Adipose tissue (tissue), 3 donors: Measurements from ENCODE around the gene MTG2. TPM values are rescaled to one million over a fixed set of nuclear protein-coding genes. Genes with fewer than 3 reads are reported as not detected.
A peak's percentile ranks its signal among the peaks of the same experiment; 100 is the strongest.

Experiments
- H3K27ac ChIP-seq: one replicate; pipeline ENCODE4 v1.5.1; 2013; ENCODE audit warnings: low read depth, low read length
- WGBS, 3 donors: extraction: QIAGEN DNeasy Blood & Tissue Kit; methylation state at CpG; one replicate each; pipeline ENCODE4 v1.1.7; 2013; 5-methylcytosine and 5-hydroxymethylcytosine counted together
- polyA plus RNA-seq, 3 donors: library from polyadenylated mRNA; stranded (reverse); fragments of 200-250 nt; gene quantifications; one replicate each; pipeline ENCODE4 v1.2.3, GENCODE V29; 2013
- donor health status: healthy with polysubstance abuse.
- donor health status: Bipolar disorder and iron deficiency.
- donor health status: healthy.

Gene MTG2
- polyA plus RNA-seq, 3 donors, result 16.9 to 22.7 (median 17.0) TPM

GRCh38 chr20:62159052-62159451 is 23.8 kb upstream of the MTG2 start:
- WGBS, 3 donors, result 87 to 93% (median 93%) methylated on average over 11 of the region's 11 CpGs
- H3K27ac ChIP-seq, result no peak overlapping the region

- no peak overlapping the region for H3K27ac ChIP-seq
Measured at GRCh38 chr20:62159839-62160238, 23.0 kb upstream of the MTG2 start.

DNA sequence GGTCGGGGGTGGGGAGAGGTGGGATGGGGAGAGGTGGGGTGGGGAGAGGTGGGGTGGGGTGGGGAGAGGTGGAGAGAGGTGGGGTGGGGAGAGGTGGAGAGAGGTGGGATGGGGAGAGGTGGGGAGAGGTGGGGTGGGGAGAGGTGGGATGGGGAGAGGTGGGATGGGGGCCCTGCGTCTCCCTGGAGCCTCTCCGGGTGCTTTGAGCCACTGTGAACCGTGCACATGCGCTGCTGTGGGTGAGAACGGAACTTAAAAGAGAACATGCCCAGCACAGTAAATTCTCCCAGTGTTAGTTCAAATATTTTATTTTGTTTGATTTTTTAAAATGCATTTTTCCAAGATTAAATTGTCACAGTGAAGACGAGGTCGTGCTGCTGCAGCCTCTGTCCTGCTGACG is 22.6 kb upstream of the MTG2 start:
- 95 to 99% (median 97%) methylated on average over 8 to 9 of the region's 9 CpGs for WGBS, 3 donors
- no peak overlapping the region for H3K27ac ChIP-seq

More at GRCh38 chr20:62159839-62160238, 23.0 kb upstream of the MTG2 start:
- 87 to 90% (median 89%) methylated on average over 14 of the region's 14 CpGs for WGBS, 3 donors

- no peak overlapping the region for H3K27ac ChIP-seq
- WGBS, 3 donors, result 89 to 95% (median 94%) methylated on average over 17 of the region's 17 CpGs
Measured at GRCh38 chr20:62160876-62161275, 22.0 kb upstream of the MTG2 start.

GRCh38 chr20:62161347-62161746 is 21.5 kb upstream of the MTG2 start:
- 86 to 87% (median 86%) methylated on average over 13 to 17 of the region's 17 CpGs for WGBS, 3 donors
- H3K27ac ChIP-seq, result no peak overlapping the region

DNA sequence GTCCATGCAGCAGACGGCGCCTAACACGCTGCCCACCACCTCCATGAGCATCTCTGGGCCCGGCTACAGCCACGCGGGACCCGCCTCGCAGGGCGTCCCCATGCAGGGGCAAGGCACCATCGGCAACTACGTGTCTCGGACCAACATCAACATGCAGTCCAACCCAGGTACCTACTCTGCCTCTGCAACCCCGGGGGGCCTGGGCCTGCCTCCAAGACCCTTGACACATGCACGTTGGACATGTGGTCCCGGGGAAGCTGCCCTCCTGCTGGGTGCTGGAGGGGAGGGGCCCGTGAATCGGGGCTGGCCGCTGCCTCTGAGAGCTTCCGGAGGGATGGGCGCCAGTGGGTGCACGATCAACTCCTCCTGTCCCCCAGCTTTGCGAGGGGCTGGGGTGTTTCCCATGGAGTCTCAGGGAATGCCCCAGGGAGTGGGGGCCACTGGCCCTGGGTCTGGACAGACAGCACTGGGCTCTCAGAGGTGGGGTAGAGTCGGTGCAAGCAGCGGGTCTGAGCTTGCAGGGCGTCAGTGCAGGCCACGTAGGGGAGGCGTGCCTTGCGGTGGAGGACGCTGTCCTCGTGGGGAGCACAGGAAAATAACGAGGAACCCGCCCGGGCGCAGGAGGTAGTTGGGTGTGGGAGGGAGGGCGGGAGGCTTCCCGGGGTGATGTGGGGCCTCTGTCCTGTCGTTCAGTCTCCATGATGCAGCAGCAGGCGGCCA is 19.9 kb upstream of the MTG2 start:
- 91 to 96% (median 94%) methylated on average over 36 to 38 of the region's 38 CpGs for WGBS, 3 donors

DNA sequence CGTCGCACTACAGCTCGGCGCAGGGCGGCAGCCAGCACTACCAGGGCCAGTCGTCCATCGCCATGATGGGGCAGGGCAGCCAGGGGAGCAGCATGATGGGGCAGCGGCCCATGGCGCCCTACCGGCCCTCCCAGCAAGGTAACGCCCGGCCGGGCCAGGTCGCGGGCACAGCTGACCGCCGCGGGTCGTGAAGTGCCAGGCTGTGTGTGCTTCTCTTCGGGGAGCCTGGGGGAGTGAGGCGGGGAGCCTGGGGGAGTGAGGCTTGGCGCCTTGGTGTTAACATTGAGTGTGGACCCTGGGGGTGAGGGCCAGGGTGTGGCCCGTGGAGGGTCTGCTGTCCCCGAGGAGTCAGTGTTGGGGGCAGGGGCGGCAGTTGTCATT is 19.4 kb upstream of the MTG2 start:
- WGBS, 3 donors, result 94 to 97% (median 97%) methylated on average over 22 to 25 of the region's 25 CpGs
- H3K27ac ChIP-seq, result no peak overlapping the region

More for the DNA sequence above, 19.9 kb upstream of the MTG2 start:
- no peak overlapping the region for H3K27ac ChIP-seq

DNA sequence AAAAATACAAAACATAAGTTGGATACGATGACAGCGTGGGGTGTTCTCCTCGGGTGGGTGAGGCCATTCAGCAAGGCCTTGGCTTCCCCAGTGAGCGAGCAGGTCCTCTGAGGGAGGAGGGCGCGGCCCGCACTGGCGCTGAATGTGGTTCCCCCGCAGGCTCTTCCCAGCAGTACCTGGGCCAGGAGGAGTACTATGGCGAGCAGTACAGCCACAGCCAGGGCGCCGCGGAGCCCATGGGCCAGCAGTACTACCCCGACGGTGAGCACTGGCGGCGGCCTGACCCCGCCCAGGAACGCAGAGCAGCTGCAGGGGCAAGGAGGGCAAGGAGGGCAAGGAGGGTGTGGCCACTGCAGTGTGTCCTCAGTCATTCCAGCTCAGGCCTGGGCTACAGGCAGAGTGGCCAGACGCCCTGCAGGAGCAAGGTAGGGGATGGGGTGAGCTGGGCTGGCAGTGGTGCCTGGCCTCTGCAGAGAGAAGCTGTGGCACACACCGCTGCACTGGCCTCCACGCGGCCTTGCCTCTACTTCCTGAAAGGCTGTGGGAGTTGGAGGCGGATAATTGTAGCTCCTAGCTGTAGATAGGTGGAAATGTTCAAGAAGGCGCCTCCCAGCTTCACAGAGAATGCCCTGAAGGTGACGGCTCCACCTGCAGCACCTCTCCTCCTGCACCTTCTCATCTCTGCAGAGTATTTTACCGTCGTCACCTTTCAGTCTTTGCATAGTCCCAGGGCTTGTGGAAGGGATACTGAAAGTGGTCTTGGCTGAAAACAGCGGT is 18.7 kb upstream of the MTG2 start:
- 95% methylated on average over 25 to 29 of the region's 29 CpGs for WGBS, 3 donors

GRCh38 chr20:62164879-62165761 is 17.7 kb upstream of the MTG2 start:
- no peak overlapping the region for H3K27ac ChIP-seq
- WGBS, 3 donors, result 96 to 97% (median 96%) methylated on average over 41 of the region's 41 CpGs

More for the DNA sequence above, 18.7 kb upstream of the MTG2 start:
- H3K27ac ChIP-seq, result no peak overlapping the region

DNA sequence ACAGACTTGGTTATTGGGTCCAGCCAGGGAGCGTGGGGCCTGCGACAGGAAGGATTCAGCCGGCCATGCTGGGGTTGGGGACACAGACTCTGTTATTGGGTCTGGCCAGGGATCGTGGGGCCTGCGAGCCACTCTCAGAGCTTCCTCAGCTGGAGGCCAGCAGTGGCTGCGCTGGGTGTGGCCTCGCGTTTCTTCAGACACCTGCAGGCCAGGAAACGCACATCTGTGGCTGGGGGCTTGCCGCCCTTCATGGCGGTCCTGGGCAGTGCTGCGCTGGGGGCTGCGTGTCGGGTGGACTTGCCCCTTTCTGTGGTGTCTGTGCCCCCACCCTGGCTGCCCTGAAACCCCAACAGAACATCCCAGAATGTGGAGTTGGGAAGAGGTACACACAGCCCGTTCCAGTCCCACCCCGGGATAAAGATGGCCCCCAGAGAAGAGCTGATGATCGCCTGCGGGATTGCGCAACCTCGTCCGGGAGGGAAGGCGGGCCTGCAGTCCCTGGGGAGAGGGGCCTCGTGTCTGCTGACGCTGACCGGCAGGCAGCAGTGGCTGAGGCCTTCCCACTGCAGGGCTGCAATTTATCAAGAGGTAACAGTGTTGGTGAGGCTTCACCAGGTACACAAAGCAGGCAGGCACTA is 16.9 kb upstream of the MTG2 start:
- WGBS, 3 donors, result 79 to 89% (median 79%) methylated on average over 25 of the region's 25 CpGs
- H3K27ac ChIP-seq, result no peak overlapping the region

DNA sequence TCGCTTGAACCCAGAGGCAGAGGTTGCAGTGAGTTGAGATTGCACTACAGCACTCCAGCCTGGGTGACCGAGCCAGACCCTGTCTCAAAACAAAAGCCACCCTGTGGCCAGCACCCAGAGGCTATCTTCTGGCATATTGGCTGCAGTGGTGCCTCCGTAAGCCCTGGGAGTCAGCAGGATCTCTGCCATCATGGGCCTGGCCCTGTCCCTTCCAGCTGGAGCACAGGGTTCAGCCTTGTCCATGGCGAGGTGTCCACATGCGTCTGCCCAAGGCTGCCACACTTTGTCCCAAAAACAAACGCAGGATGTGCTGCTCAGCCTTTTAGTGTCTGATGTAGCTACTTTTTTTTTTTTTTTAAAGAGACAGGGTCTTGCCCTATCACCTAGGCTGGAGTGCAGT is 15.4 kb upstream of the MTG2 start:
- WGBS, 3 donors, result 80 to 86% (median 82%) methylated on average over 6 of the region's 6 CpGs
- H3K27ac ChIP-seq, result no peak overlapping the region

- WGBS, 3 donors, result 78 to 95% (median 94%) methylated on average over 4 of the region's 4 CpGs
- H3K27ac ChIP-seq, result no peak overlapping the region
Measured at GRCh38 chr20:62168061-62168460, 14.8 kb upstream of the MTG2 start.

DNA sequence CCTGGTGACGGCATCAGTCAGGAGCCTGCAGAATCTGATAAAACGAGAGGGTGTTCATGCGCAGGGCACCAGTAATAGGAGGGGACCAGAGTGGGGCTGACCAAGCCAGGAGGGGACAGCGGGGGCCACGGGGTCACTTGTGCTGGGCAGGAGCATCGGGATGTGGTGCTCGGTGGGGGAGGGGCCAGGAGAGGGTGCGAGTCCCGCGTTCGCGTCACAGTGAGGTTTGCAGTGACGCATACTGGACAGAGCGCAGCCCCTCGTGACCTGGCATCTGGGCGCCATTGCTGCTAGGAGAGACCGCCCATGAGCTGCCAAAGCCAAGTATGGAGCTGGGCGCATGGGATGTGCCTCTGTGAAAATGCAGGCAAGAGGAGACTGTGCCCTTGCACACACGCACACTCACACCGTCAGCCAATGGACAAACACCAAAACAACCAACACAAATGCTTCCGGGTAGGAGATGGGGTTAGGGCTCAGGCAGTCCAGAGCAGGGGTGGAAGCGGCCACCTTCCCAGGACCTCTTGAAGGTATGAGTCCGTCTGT is 13.9 kb upstream of the MTG2 start:
- 95 to 97% (median 96%) methylated on average over 21 to 23 of the region's 23 CpGs for WGBS, 3 donors

DNA sequence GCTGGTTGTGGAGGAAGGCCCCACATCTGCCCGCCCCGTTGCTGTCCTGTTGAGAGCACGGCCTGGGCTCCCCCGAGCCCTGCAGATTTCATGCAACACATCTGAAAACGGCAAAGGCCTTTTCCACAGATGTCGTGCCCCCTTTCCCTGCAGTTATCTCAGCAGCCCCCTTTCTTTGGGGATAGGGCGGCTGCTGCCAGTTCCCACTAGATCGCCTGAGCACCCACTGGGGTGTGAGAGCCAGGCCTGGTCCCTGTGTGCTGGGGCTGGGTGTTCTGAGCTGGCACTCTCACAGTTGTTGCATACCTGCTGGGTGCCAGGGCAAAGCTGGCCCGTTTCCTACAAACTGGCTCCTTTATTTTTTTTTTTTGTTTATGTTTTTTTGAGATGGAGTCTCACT is 12.3 kb upstream of the MTG2 start:
- WGBS, 3 donors, result 94 to 95% (median 94%) methylated on average over 9 of the region's 9 CpGs
- peak overlapping the region; percentile 17 for H3K27ac ChIP-seq

More for the DNA sequence above, 13.9 kb upstream of the MTG2 start:
- H3K27ac ChIP-seq, result no peak overlapping the region

GRCh38 chr20:62171245-62171644 is 11.6 kb upstream of the MTG2 start:
- 76 to 85% (median 79%) methylated on average over 8 of the region's 8 CpGs for WGBS, 3 donors
- H3K27ac ChIP-seq, result no peak overlapping the region

- H3K27ac ChIP-seq, result no peak overlapping the region
- 89 to 99% (median 97%) methylated on average over 13 to 18 of the region's 18 CpGs for WGBS, 3 donors
Measured at GRCh38 chr20:62172666-62173065, 10.2 kb upstream of the MTG2 start.

- H3K27ac ChIP-seq, result no peak overlapping the region
- WGBS, 3 donors, result 94 to 96% (median 95%) methylated on average over 28 of the region's 28 CpGs
Measured at GRCh38 chr20:62174021-62174804, 8.6 kb upstream of the MTG2 start.
